PC-3 (cell line): ENCODE results near the gene ADRM1. TPM values are rescaled to one million over a fixed set of nuclear protein-coding genes. Genes with fewer than 3 reads are reported as not detected.

Experiments used
- ATAC-seq: fragments of 200-7000 bp; cut with Tn5 transposase; 2 replicates; pipeline ENCODE4 v1.9.1; 2020; ENCODE audit warnings: mild to moderate bottlenecking, moderate library complexity
- BruUV-seq: library from RNA; stranded (reverse); fragments of 400-500 nt; replicated peaks from 2 replicates; lab custom pipeline; 2021; lab: Mats Ljungman, UMichigan
- CTCF ChIA-PET: fragments of 300-600 bp; sonication (Branson Sonifier 250); formaldehyde crosslinking; loops from one replicate; lab custom pipeline; 2022; ENCODE audit warnings: antibody characterized with exemption; lab: Charles Lee
- POLR2A ChIA-PET: fragments of 300-600 bp; sonication (Branson Sonifier 250); formaldehyde crosslinking; loops from one replicate; lab custom pipeline; 2022; ENCODE audit warnings: antibody characterized with exemption; ENCODE audit not compliant: unreplicated experiment; lab: Charles Lee
- DNase-seq: peaks from one replicate; pipeline ENCODE4 v3.0.0-alpha.2; 2015
- H2AFZ ChIP-seq: fragments of 300-600 bp; sonication (generic); 2 replicates; pipeline ENCODE4 v1.6.0; 2016; ENCODE audit warnings: antibody characterized with exemption, low read length
- H3F3A ChIP-seq: fragments of 300-600 bp; sonication (generic); one replicate; pipeline ENCODE4 v1.6.0; 2017; ENCODE audit warnings: antibody characterized with exemption, low read length, control low read depth, mild to moderate bottlenecking; ENCODE audit not compliant: unreplicated experiment
- H3K27ac ChIP-seq: fragments of 300-600 bp; sonication (generic); 2 replicates; pipeline ENCODE4 v1.5.1; 2016; ENCODE audit warnings: mild to moderate bottlenecking, low read length
- H3K27me3 ChIP-seq: fragments of 300-600 bp; sonication (generic); 2 replicates; pipeline ENCODE4 v1.6.1; 2016; ENCODE audit warnings: low read length, mixed read lengths
- H3K36me3 ChIP-seq: fragments of 300-600 bp; sonication (generic); 2 replicates; pipeline ENCODE4 v1.6.1; 2016; ENCODE audit warnings: low read depth, mixed run types, low read length, mixed read lengths
- H3K4me1 ChIP-seq: fragments of 300-600 bp; sonication (generic); 2 replicates; pipeline ENCODE4 v1.5.1; 2016; ENCODE audit warnings: low read length; ENCODE audit not compliant: insufficient read depth
- H3K4me2 ChIP-seq: fragments of 300-600 bp; sonication (generic); 2 replicates; pipeline ENCODE4 v1.6.0; 2016; ENCODE audit warnings: low read length
- H3K4me3 ChIP-seq: fragments of 300-600 bp; sonication (generic); 2 replicates; pipeline ENCODE4 v1.5.1; 2016; ENCODE audit warnings: mild to moderate bottlenecking, low read length, mixed read lengths
- H3K79me2 ChIP-seq: fragments of 300-600 bp; sonication (generic); 2 replicates; pipeline ENCODE4 v1.6.1; 2017; ENCODE audit warnings: low read length, mixed read lengths
- H3K9ac ChIP-seq: fragments of 300-600 bp; sonication (generic); 2 replicates; pipeline ENCODE4 v1.6.0; 2016; ENCODE audit warnings: mild to moderate bottlenecking, low read length
- H3K9me2 ChIP-seq: fragments of 300-600 bp; sonication (generic); replicated peaks from 2 replicates; pipeline ENCODE4 v1.6.1; 2016; ENCODE audit warnings: mixed run types, low read length, mixed read lengths
- H3K9me3 ChIP-seq: fragments of 300-600 bp; sonication (generic); 2 replicates; pipeline ENCODE4 v1.6.1; 2016; ENCODE audit warnings: low read length, mixed read lengths
- H4K20me1 ChIP-seq: fragments of 300-600 bp; sonication (generic); 2 replicates; pipeline ENCODE4 v1.6.1; 2016; ENCODE audit warnings: low read length, mixed read lengths
- EZH2 ChIP-seq: fragments of 300-600 bp; sonication (generic); IDR thresholded peaks from one replicate; pipeline ENCODE4 v1.6.1; 2017; ENCODE audit warnings: antibody characterized with exemption, mild to moderate bottlenecking, low read length; ENCODE audit not compliant: unreplicated experiment
- EZH2phosphoT487 ChIP-seq: fragments of 300-600 bp; sonication (generic); IDR thresholded peaks from 2 replicates; pipeline ENCODE4 v1.6.1; 2018; ENCODE audit warnings: mild to moderate bottlenecking, antibody characterized with exemption, low read length, borderline replicate concordance
- intact Hi-C: fragments of 100-400 bp; cut with micrococcal nuclease; formaldehyde crosslinking; loops from 2 replicates; pipeline ENCODE4 v1.9.0; 2023
- total RNA-seq: library from RNA; depleted of rRNA; stranded (reverse); fragments of >200 nt; gene quantifications from 2 replicates; pipeline ENCODE4 v1.2.3, GENCODE V29; 2014
- TF ChIP-seq, protein P1 (sequence below): fragments of 300-600 bp; sonication (generic); conservative IDR thresholded peaks from 2 replicates; pipeline ENCODE4 v1.5.1; 2017; ENCODE audit warnings: antibody characterized with exemption, low read depth, mild to moderate bottlenecking, low read length

The ADRM1 gene
- total RNA-seq, 1 experiment from 2014 or later = 374 TPM

DNA sequence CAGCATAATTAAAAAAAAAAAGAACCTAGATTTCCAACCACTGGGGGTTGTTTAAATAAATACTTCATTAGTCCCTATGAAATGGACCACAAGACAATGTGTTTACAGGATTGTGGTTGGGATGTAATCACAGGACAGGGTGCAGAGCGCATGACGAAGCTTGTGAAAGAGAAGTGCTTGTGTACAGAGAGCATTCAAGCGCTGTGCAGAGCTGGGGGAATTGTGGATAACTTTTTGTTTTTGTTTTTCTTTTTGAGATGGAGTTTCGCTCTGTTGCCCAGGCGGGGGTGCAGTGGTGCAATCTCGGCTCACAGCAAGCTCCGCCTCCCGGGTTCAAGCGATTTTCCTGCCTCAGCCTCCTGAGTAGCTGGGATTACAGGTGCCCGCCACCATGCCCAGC, 42.0 kb downstream of the ADRM1 start:
- H3K27me3 ChIP-seq = no peaks in the 10 kb centered on the region
- intact Hi-C loops = no loop called here
- CTCF ChIA-PET = no interaction called here
- DNase-seq (no peak), ATAC-seq (no peak)
- TF ChIP-seq, protein P1, sequence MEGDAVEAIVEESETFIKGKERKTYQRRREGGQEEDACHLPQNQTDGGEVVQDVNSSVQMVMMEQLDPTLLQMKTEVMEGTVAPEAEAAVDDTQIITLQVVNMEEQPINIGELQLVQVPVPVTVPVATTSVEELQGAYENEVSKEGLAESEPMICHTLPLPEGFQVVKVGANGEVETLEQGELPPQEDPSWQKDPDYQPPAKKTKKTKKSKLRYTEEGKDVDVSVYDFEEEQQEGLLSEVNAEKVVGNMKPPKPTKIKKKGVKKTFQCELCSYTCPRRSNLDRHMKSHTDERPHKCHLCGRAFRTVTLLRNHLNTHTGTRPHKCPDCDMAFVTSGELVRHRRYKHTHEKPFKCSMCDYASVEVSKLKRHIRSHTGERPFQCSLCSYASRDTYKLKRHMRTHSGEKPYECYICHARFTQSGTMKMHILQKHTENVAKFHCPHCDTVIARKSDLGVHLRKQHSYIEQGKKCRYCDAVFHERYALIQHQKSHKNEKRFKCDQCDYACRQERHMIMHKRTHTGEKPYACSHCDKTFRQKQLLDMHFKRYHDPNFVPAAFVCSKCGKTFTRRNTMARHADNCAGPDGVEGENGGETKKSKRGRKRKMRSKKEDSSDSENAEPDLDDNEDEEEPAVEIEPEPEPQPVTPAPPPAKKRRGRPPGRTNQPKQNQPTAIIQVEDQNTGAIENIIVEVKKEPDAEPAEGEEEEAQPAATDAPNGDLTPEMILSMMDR = no peak
- TF ChIP-seq EZH2phosphoT487 = no peak
- TF ChIP-seq EZH2 = no peak
- H3K9me3 ChIP-seq = no peaks in the 10 kb centered on the region
- POLR2A ChIA-PET = interaction anchor here (0.6 kb wide), 1 partner anchor 12 kb away, joined by 3 read pairs; no protein-coding TSS in a partner anchor
- peaks cover 67% of the 10 kb centered on the region for H3K36me3 ChIP-seq
- H3K4me1 ChIP-seq = peaks cover 1% of the 10 kb centered on the region
- no peak overlapping the region for H3K9ac ChIP-seq
- no peaks in the 10 kb centered on the region for H3K9me2 ChIP-seq
- H2AFZ ChIP-seq = no peak overlapping the region
- no peak overlapping the region for H3K4me2 ChIP-seq
- no TSS peak for BruUV-seq
- no peaks in the 10 kb centered on the region for H4K20me1 ChIP-seq
- no peak overlapping the region for H3K27ac ChIP-seq
- H3K79me2 ChIP-seq = peaks cover 10% of the 10 kb centered on the region; the same call in 1 of the 2 replicates
- no peaks in the 10 kb centered on the region for H3F3A ChIP-seq
- H3K4me3 ChIP-seq = no peak overlapping the region

DNA sequence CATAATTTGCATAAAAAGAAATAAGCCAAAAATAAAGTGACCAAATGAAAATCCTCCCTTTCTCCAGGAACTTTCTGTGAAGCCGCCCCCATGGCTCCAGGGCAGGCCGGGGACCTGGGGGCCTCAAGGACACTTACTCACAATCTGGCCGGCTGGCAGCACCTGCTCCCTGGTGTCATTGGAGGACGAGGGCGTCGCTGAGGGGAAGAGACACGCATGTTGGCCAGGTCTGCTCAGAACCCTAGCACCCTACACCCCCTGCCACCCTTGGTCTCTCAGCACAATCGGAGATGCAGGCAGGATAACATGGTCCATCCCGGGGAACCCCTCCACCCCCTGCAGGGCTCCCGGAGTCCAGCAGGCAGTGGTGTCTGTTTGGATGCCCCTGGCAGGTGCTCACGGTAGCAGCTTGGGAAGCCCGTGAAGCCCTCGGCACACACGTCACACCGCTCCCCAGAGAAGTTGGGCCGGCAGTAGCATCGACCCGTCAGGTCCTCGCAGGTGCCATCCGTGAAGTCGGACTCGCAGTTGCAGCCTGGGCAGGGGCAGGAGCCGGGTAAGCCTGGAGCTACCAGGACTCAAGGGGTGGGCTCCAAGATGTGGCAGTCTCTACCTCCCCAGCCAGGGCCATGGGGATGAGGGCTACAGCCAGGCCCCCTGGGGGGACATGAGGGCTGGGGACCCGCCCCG, 43.0 kb downstream of the ADRM1 start:
- no peak for ATAC-seq

DNA sequence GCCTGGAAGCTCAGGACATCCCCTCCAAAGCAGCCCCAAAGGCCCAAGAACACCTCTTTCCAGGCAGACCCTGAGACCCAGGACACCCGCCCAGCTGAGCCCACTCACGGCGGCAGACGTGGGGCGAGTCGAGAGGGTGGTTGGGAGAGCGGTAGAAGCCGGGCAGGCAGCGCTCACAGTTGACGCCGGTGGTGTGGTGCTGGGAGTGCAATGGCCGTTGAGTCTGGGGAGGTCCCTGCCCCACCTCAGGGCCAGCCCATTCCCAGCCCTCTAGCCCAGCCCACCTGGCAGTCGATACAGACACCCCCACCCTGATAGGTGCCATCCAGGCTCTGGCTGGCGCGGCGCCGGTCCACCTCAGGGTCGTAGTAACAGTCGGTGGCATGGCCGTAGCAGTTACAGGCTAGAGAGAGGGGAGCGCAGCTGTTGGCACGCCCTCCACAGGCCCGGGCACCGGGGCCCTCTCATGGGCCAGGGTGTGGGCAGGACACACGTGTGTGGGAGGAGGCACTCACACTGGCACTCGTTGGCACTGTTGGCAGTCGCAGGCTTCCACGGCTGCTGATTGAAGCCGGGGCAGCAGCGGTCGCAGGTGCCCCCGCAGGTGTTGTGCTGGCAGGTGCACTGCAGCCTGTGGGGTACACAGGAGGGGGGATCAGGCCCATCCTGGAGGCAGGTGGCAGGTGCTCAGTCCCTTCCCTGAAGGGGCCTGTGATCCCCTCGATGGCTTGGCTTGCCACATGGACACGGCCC, 43.8 kb downstream of the ADRM1 start:
- H3K9ac ChIP-seq = no peak overlapping the region
- ATAC-seq = no peak
- no peak overlapping the region for H2AFZ ChIP-seq
- DNase-seq = no peak
- peaks cover 19% of the 10 kb centered on the region for H3K4me1 ChIP-seq
- H3K9me2 ChIP-seq = no peaks in the 10 kb centered on the region
- H3K27ac ChIP-seq = no peak overlapping the region
- H3K4me3 ChIP-seq = no peak overlapping the region
- H3F3A ChIP-seq = peaks cover 8% of the 10 kb centered on the region
- H4K20me1 ChIP-seq = no peaks in the 10 kb centered on the region
- intact Hi-C loops = no loop called here
- no peak overlapping the region for H3K4me2 ChIP-seq
- H3K27me3 ChIP-seq = no peaks in the 10 kb centered on the region
- peaks cover 10% of the 10 kb centered on the region; the same call in 1 of the 2 replicates for H3K79me2 ChIP-seq
- no peaks in the 10 kb centered on the region for H3K9me3 ChIP-seq
- ChIA-PET POLR2A (no interaction called here), CTCF (no interaction called here)
- TF ChIP-seq, protein P1 = no peak
- TF ChIP-seq EZH2 = no peak
- no peak for TF ChIP-seq EZH2phosphoT487
- peaks cover 62% of the 10 kb centered on the region for H3K36me3 ChIP-seq
- no TSS peak for BruUV-seq

More for the DNA sequence above, 43.0 kb downstream of the ADRM1 start:
- no peak overlapping the region for H3K4me2 ChIP-seq
- peaks cover 10% of the 10 kb centered on the region; the same call in 1 of the 2 replicates for H3K79me2 ChIP-seq
- TF ChIP-seq EZH2phosphoT487 = no peak
- no peak for TF ChIP-seq EZH2
- H3K9ac ChIP-seq = no peak overlapping the region
- intact Hi-C loops = no loop called here
- H3K4me1 ChIP-seq = peaks cover 12% of the 10 kb centered on the region
- H3K27me3 ChIP-seq = no peaks in the 10 kb centered on the region
- H3K9me2 ChIP-seq = no peaks in the 10 kb centered on the region
- H2AFZ ChIP-seq = no peak overlapping the region
- ChIA-PET CTCF (no interaction called here), POLR2A (no interaction called here)
- no peak for DNase-seq
- peaks cover 60% of the 10 kb centered on the region for H3K36me3 ChIP-seq
- no TSS peak for BruUV-seq
- no peaks in the 10 kb centered on the region for H3K9me3 ChIP-seq
- H3K27ac ChIP-seq = no peak overlapping the region
- no peaks in the 10 kb centered on the region for H4K20me1 ChIP-seq
- peaks cover 4% of the 10 kb centered on the region for H3F3A ChIP-seq
- no peak overlapping the region for H3K4me3 ChIP-seq
